Ascending aorta (tissue), 2 donors: Measurements from ENCODE around the gene MZB1. TPM values are rescaled to one million over a fixed set of nuclear protein-coding genes. Genes with fewer than 3 reads are reported as not detected.

Experiments used
- DNase-seq, 2 donors: peaks; one replicate each; pipeline ENCODE4 v3.0.0-alpha.2; 2019; ENCODE audit warnings: low spot score in 2 of 2
- H3K27ac ChIP-seq, 2 donors: fragments of 200-600 bp; sonication (generic); one replicate each; pipeline ENCODE4 v1.5.1; 2016 to 2017; ENCODE audit warnings: mild to moderate bottlenecking in 1 of 2
- H3K27me3 ChIP-seq: fragments of 200-600 bp; sonication (generic); one replicate; pipeline ENCODE4 v1.5.1; 2017
- H3K36me3 ChIP-seq, 2 donors: fragments of 200-600 bp; sonication (generic); one replicate each; pipeline ENCODE4 v1.5.1; 2016
- H3K4me1 ChIP-seq, 2 donors: fragments of 200-600 bp; sonication (generic); one replicate each; pipeline ENCODE4 v1.5.1; 2016 to 2017; ENCODE audit warnings: mild to moderate bottlenecking in 1 of 2
- H3K4me3 ChIP-seq, 2 donors: fragments of 200-600 bp; sonication (generic); one replicate each; pipeline ENCODE4 v1.5.1; 2016 to 2017; ENCODE audit warnings: mild to moderate bottlenecking in 1 of 2
- H3K9me3 ChIP-seq, 2 donors: fragments of 200-600 bp; sonication (generic); one replicate each; pipeline ENCODE4 v1.5.1; 2016
- intact Hi-C: fragments of 100-400 bp; cut with DNase I; formaldehyde crosslinking; loops from one replicate; pipeline ENCODE4 v1.15.1; 2023
- total RNA-seq: library from RNA; depleted of rRNA; stranded (reverse); fragments of >200 nt; gene quantifications from one replicate; pipeline ENCODE4 v1.1.0, GENCODE V29; 2016
- TF ChIP-seq, protein P1 (sequence below), 3 experiments: fragments of 200-600 bp in 2 of 3; fragments of 450-650 bp in 1 of 3; sonication (generic) in 2 of 3; IDR thresholded peaks; one replicate each; pipeline ENCODE4 v1.5.1; 2016 to 2019; ENCODE audit warnings: antibody characterized with exemption in 3 of 3, mild to moderate bottlenecking in 1 of 3, moderate library complexity in 1 of 3

MZB1 gene
- total RNA-seq, 1 donor from 2014 or later = 8.0 TPM

DNA sequence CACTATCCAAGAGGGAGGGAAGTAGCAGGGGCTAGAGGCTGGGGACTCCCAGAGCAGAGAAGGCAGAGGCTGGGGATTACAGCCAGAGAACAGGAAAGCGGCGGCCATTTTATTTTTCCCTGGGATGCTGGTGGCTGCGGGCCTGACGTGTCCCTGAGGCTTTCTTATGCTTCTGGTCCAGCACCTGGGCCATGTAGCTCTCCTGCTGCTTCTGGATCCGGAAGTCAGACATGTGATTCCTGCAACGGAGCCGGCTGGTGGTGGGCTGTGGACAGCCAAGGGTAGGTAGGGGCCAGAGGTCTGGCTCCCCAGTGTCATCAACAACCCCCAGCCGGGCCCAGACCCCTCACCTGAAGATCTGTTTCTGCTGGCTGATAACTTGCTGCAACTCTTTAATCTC, 7.0 kb upstream of the MZB1 start:
- no peaks in the 10 kb centered on the region for H3K9me3 ChIP-seq
- no peak for DNase-seq
- TF ChIP-seq, protein P1, sequence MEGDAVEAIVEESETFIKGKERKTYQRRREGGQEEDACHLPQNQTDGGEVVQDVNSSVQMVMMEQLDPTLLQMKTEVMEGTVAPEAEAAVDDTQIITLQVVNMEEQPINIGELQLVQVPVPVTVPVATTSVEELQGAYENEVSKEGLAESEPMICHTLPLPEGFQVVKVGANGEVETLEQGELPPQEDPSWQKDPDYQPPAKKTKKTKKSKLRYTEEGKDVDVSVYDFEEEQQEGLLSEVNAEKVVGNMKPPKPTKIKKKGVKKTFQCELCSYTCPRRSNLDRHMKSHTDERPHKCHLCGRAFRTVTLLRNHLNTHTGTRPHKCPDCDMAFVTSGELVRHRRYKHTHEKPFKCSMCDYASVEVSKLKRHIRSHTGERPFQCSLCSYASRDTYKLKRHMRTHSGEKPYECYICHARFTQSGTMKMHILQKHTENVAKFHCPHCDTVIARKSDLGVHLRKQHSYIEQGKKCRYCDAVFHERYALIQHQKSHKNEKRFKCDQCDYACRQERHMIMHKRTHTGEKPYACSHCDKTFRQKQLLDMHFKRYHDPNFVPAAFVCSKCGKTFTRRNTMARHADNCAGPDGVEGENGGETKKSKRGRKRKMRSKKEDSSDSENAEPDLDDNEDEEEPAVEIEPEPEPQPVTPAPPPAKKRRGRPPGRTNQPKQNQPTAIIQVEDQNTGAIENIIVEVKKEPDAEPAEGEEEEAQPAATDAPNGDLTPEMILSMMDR (IDR thresholded peaks at IDR 0.05) = no peak
- H3K36me3 ChIP-seq = no peaks in the 10 kb centered on the region
- intact Hi-C loops = no loop called here
- peaks cover 0 to 26% of the 10 kb centered on the region in 2 donors for H3K4me1 ChIP-seq
- H3K4me3 ChIP-seq = no peak overlapping the region
- no peak overlapping the region for H3K27ac ChIP-seq
- H3K27me3 ChIP-seq = no peaks in the 10 kb centered on the region

DNA sequence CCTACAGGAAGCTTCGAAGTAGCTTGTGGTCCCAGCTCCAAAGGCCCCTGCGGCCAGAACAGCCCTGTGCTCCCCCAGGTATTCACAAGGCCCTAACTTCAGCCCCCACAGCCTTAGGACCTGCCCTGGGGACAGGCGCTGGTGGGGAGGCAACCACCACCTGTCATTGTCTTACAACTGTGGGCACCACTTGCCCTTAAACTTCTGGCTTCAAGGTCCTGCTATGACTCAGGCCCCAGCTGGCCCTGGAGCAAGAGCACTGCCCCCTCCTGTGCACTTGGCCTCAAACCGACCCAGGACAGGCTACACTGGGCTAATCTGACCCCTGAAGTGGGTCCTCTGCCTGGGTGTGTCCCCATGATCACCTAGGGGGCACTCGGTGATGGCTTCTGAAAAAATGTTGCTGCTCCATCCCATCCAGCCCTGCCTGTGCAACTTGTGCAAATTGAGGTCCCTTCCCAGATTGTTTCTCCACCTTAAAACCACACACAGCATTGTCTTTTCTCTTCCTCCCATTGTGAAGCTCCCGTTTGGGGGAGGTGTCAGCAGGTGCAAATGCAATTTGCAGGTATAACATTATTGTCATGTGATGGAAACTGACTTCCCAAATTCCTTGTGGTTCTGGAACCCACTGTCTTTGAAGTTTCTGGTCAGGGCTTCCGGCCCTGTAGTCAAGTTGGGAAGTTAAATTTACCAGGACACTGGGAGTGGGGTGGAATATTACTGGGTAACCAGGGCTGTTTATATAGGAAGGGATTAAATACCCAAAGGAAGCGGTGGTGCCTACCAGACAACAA, 6.3 kb upstream of the MZB1 start:
- Histone ChIP-seq H3K4me1 (peaks cover 0 to 26% of the 10 kb centered on the region in 2 donors), H3K27ac (no peak overlapping the region), H3K4me3 (no peak overlapping the region), H3K9me3 (no peaks in the 10 kb centered on the region), H3K36me3 (no peaks in the 10 kb centered on the region), H3K27me3 (no peaks in the 10 kb centered on the region)
- intact Hi-C loops = no loop called here
- no peak for DNase-seq
- TF ChIP-seq, protein P1 (IDR thresholded peaks at IDR 0.05) = no peak

DNA sequence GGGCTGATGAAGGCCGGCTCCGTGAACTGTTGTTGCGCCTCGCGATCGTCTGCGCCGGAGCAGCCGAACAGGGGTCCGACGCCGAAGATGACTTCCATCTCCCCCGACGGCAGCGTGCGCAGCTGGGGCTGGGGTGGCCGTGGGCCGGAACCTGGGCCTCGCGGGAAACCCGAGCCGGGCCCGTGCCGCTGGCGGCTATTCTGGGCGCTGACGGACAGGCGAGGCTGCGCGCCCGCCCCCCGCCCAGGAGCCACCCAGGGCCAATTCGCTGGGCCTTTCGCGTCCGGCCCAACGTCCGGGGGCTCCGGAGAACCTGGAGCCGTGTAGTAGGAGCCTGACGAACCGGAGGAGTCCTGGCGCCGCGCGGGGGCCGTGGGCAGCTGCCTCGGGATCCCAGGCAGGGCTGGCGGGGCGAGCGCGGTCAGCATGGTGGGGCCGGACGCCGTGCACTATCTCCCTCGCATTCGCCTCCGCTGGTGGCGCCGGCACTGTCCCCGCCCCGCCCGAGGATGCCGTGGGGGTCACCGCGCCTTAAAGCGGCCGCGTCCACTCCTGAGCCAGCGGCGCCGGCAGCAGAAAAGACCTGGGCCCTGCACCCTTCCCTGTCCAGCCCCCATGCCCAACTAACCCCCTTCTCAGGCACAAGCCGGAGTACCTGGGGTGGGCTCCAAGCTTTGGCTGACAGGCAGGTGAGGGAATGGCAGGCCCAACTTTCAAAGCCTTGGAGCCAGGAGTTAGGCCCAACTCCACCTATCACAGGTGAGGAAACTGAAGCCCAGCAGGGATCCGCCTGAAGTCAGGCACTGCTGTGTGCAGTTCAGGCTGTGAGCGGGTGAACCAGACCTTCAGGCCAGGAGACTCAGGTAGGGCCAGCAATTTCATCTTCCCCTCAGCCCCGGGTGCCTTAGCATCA, 5.2 kb upstream of the MZB1 start, which contains the start of gene PROB1:
TSS of gene PROB1 (minus strand) at position 451 of the 913 bp plus-strand sequence. CDS start at position 428, 23 bp downstream.
- no peak for DNase-seq
- Histone ChIP-seq H3K4me3 (peak within 1 kb of the TSS; percentile 59 to 65), H3K27me3 (no peaks in the 10 kb centered on the region), H3K9me3 (no peaks in the 10 kb centered on the region), H3K4me1 (peaks cover 0 to 26% of the 10 kb centered on the region in 2 donors), H3K36me3 (no peaks in the 10 kb centered on the region), H3K27ac (peak within 1 kb of the TSS in 1 of 2 donors; percentile 9)
- intact Hi-C loops = loop anchor here (1.0 kb wide), 1 partner anchor 22 kb away; no protein-coding TSS in a partner anchor
- TF ChIP-seq, protein P1 (IDR thresholded peaks at IDR 0.05) = no peak

DNA sequence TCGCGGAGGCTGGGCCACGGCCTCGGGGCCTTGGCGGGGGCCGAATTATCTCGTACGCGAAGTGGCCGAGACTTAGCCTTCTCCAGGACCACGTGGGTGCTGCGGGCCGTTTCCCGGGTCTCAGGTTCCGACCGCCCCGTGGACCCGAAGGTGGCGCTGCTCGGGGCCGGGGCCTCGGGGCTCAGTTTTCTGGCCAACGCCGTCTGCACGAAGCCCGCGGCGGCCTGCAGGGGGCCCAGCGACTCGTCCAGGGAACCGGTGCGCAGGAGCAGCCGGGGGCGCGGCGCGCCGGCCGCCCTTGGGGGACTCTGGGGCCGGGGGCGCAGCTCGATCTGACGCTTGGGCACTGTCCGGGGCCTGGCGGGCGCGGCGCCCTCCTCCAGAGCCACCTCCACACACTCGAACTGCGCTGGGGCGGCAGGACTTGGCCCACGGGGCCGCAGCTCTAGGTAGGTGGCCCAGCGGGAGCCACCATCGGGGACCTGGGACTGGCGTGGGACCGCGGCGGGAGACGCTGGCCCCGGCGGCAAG, 4.5 kb upstream of the MZB1 start:
- H3K27me3 ChIP-seq = no peaks in the 10 kb centered on the region
- intact Hi-C loops = loop anchor here (1.0 kb wide), 1 partner anchor 23 kb away; no protein-coding TSS in a partner anchor
- H3K9me3 ChIP-seq = no peaks in the 10 kb centered on the region
- H3K4me3 ChIP-seq = peak overlapping the region; percentile 59 to 65
- TF ChIP-seq, protein P1 (IDR thresholded peaks at IDR 0.05) = peak in 2 of 3 experiments; percentile 20 to 50
- H3K27ac ChIP-seq = peak overlapping the region in 1 of 2 donors; percentile 9
- peak in 1 of 2 donors; percentile 74 for DNase-seq
- no peaks in the 10 kb centered on the region for H3K36me3 ChIP-seq
- peaks cover 0 to 26% of the 10 kb centered on the region in 2 donors for H3K4me1 ChIP-seq

DNA sequence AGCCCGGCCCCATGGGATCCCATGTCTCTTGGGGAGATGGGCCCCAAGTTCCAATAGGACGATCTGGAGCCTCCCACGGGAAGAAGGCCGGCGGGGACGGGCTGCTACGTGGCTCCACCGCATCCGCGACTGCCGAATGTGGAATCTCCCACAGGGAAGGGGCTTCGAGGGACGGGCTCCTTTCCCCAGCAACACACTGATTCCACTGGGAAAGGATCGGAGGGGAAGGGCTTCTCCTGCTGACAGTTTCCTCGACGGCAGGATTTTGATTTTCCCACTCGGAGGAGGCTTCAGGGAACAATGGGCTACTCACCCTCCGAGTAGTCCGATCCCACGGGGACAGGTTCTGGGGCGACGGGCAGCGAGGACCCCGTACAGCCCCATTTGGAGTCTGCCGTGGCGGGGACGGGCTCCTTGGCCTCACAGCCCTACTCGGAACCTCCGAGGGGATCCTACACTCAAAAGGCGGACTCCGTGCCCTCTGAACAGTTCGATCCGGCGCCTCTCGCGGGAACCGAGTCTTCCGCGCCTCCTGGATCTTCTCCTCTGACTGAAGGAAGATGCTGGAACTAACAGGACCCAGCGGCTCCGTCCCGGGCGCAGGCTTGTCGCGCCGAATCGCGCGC, 3.9 kb upstream of the MZB1 start:
- DNase-seq = no peak

More for the DNA sequence above, 3.9 kb upstream of the MZB1 start:
- TF ChIP-seq, protein P1 (IDR thresholded peaks at IDR 0.05) = no peak
- Histone ChIP-seq H3K36me3 (no peaks in the 10 kb centered on the region), H3K27ac (no peak overlapping the region), H3K4me3 (peak overlapping the region; percentile 59 to 65), H3K4me1 (peaks cover 0 to 26% of the 10 kb centered on the region in 2 donors), H3K27me3 (no peaks in the 10 kb centered on the region), H3K9me3 (no peaks in the 10 kb centered on the region)
- intact Hi-C loops = loop anchor here (1.0 kb wide), 1 partner anchor 24 kb away; no protein-coding TSS in a partner anchor
